IPS-15b (cell line): ENCODE measurements around the gene NDUFS6.

Experiments used
- H3K27me3 ChIP-seq: one replicate; pipeline ENCODE4 v1.6.1; 2013; ENCODE audit warnings: low read length; ENCODE audit not compliant: control insufficient read depth, insufficient read depth
- H3K36me3 ChIP-seq: one replicate; pipeline ENCODE4 v1.6.1; 2013; ENCODE audit warnings: low read length; ENCODE audit not compliant: control insufficient read depth, insufficient read depth
- H3K4me1 ChIP-seq: one replicate; pipeline ENCODE4 v1.6.1; 2013; ENCODE audit warnings: mild to moderate bottlenecking, low read length; ENCODE audit not compliant: control insufficient read depth, insufficient read depth
- H3K4me3 ChIP-seq: one replicate; pipeline ENCODE4 v1.5.1; 2013; ENCODE audit warnings: low read depth, low read length
- H3K9ac ChIP-seq: one replicate; pipeline ENCODE4 v1.6.1; 2013; ENCODE audit warnings: low read depth, mild to moderate bottlenecking, low read length
- H3K9me3 ChIP-seq: one replicate; pipeline ENCODE4 v1.6.1; 2013; ENCODE audit warnings: mild to moderate bottlenecking, low read length; ENCODE audit not compliant: control insufficient read depth, insufficient read depth

Gene NDUFS6

DNA sequence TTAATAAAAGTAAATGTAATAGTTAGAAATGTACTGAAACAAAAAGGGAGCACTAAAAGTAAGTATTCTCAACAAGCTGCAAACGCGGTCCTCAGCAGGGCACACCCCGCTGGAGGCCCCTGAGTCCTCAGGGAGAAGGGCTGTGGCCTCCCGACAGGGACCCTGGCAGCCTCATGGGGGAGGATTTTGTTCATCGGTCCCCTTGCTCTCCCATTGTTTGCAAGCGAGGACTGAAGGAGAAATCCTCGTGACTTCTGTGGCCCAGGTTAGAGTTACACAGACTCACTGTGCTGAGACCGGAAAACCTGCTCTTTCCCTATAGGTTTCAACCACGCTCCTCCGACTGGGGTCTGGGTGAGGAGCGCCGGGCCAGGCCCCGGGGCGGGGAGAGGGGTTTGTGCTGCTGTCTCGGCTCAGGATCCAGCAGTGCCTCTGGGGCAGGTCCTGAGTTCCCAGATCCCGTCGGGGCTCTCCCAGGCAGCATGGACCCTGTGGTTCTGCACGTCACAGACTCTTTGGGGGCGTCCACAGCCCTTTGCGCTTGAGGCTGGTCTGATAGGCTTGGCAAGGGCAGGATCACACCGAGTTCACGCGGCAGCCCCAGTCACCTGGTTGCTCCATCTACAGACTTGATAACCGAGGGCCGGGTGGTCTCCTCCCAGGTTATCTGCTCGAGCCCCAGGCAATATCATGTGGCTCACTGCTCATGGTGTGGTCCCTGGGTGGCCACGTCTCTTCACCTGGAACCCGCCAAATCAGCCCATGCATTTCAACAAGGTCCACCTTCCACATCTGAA lies 40.4 kb upstream of the NDUFS6 start:
- Histone ChIP-seq H3K4me1 (no peaks in the 10 kb centered on the region), H3K9me3 (no peaks in the 10 kb centered on the region), H3K36me3 (no peaks in the 10 kb centered on the region), H3K27me3 (no peaks in the 10 kb centered on the region), H3K9ac (no peak overlapping the region), H3K4me3 (no peak overlapping the region)

DNA sequence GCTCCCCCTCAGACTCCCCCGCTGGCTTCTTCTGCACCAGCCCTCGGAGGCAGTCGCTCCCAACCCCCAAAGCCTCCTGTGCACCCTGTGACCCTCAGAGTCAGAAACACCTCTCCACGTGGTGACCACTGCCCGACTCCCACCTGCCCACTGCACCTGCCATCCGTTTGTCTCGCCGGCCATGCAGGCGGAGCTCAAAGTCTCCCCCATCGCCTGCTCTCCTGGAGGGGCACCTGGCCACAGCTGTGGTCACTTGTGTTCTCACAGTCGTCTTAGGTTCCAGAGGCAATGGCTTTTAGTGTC lies 39.8 kb upstream of the NDUFS6 start:
- no peak overlapping the region for H3K9ac ChIP-seq
- no peak overlapping the region for H3K4me3 ChIP-seq
- no peaks in the 10 kb centered on the region for H3K36me3 ChIP-seq
- no peaks in the 10 kb centered on the region for H3K9me3 ChIP-seq
- no peaks in the 10 kb centered on the region for H3K27me3 ChIP-seq
- H3K4me1 ChIP-seq = no peaks in the 10 kb centered on the region

GRCh38 chr5:1762121-1762882 lies 38.9 kb upstream of the NDUFS6 start:
- no peak overlapping the region for H3K9ac ChIP-seq
- no peak overlapping the region for H3K4me3 ChIP-seq
- H3K4me1 ChIP-seq = no peaks in the 10 kb centered on the region
- H3K27me3 ChIP-seq = no peaks in the 10 kb centered on the region
- no peaks in the 10 kb centered on the region for H3K9me3 ChIP-seq
- H3K36me3 ChIP-seq = no peaks in the 10 kb centered on the region

- Histone ChIP-seq H3K4me3 (no peak overlapping the region), H3K27me3 (no peaks in the 10 kb centered on the region), H3K36me3 (no peaks in the 10 kb centered on the region), H3K9me3 (no peaks in the 10 kb centered on the region), H3K9ac (no peak overlapping the region), H3K4me1 (no peaks in the 10 kb centered on the region)
These were observed 38.2 kb upstream of the NDUFS6 start for GRCh38 chr5:1762883-1763547.

DNA sequence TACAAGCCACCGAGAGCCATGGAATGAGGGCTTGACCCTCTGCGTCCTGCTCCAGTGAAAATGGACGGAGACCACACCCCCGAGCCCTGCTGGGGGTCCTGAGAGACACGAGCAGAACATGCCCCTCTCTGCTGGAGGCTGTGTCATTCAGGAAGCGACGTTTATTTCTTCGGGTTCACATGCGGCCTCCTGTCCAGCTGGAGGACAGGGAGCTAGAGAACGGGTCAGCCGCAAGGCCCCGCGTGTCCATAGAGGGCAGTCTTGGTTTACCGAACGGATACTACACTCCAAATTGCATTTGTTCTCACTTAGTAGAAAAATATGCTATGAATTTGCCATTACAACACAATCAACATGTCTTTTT lies 37.7 kb upstream of the NDUFS6 start:
- no peaks in the 10 kb centered on the region for H3K36me3 ChIP-seq
- no peaks in the 10 kb centered on the region for H3K4me1 ChIP-seq
- H3K9me3 ChIP-seq = no peaks in the 10 kb centered on the region
- H3K4me3 ChIP-seq = no peak overlapping the region
- no peak overlapping the region for H3K9ac ChIP-seq
- no peaks in the 10 kb centered on the region for H3K27me3 ChIP-seq

- no peaks in the 10 kb centered on the region for H3K4me1 ChIP-seq
- H3K9ac ChIP-seq = no peak overlapping the region
These were observed 37.1 kb upstream of the NDUFS6 start for GRCh38 chr5:1763960-1764605.

GRCh38 chr5:1764606-1764960 lies 36.6 kb upstream of the NDUFS6 start:
- H3K4me1 ChIP-seq = no peaks in the 10 kb centered on the region
- H3K9ac ChIP-seq = no peak overlapping the region
- H3K9me3 ChIP-seq = no peaks in the 10 kb centered on the region
- H3K4me3 ChIP-seq = no peak overlapping the region
- no peaks in the 10 kb centered on the region for H3K27me3 ChIP-seq
- no peaks in the 10 kb centered on the region for H3K36me3 ChIP-seq

More at GRCh38 chr5:1763960-1764605, 37.1 kb upstream of the NDUFS6 start:
- Histone ChIP-seq H3K27me3 (no peaks in the 10 kb centered on the region), H3K4me3 (no peak overlapping the region), H3K9me3 (no peaks in the 10 kb centered on the region), H3K36me3 (no peaks in the 10 kb centered on the region)

- no peaks in the 10 kb centered on the region for H3K4me1 ChIP-seq
- no peak overlapping the region for H3K4me3 ChIP-seq
- H3K27me3 ChIP-seq = no peaks in the 10 kb centered on the region
- no peak overlapping the region for H3K9ac ChIP-seq
- no peaks in the 10 kb centered on the region for H3K9me3 ChIP-seq
- H3K36me3 ChIP-seq = no peaks in the 10 kb centered on the region
These were observed 35.9 kb upstream of the NDUFS6 start for GRCh38 chr5:1765141-1765879.

- no peaks in the 10 kb centered on the region for H3K9me3 ChIP-seq
- H3K4me1 ChIP-seq = no peaks in the 10 kb centered on the region
- H3K4me3 ChIP-seq = no peak overlapping the region
- H3K9ac ChIP-seq = no peak overlapping the region
- no peaks in the 10 kb centered on the region for H3K27me3 ChIP-seq
- no peaks in the 10 kb centered on the region for H3K36me3 ChIP-seq
These were observed 35.3 kb upstream of the NDUFS6 start for GRCh38 chr5:1765880-1766235.

DNA sequence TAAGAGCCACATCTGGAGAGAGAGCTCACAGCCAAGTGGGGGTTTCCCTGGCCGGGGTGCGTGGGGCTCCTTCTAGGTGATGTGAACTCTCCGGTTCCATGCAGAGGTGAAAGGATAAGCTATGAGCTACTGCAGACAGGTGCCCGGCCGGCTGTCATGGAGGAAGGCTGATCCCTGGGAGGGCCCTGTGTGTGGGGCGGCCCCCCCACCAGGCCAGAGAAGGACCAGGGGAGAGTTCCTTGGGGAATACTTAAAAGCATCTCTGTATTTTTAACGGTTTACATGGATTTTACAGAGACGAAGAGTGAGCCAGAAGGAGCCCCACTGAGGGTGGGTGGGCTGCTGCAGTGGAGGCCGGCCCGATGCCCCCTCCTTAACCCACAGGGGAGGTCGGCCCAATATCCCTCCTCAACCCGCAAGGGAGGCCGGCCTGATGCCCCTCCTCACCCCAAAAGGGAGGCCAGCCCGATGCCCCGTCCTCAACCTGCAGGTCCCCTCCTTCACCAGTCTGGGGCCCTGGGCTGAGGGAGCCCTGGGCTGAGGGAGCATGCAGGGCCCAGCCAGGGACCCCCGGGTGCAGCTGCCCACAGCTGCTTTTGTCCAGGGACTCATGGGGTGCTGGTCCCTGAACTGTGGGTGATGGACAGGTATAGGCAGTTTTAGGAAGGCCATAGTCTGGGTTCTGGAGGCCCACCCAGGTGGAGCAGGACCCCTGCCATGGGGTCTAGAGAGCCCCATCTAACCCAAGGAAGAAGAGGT lies 33.5 kb upstream of the NDUFS6 start:
- no peak overlapping the region for H3K4me3 ChIP-seq
- no peaks in the 10 kb centered on the region for H3K27me3 ChIP-seq
- H3K9ac ChIP-seq = no peak overlapping the region
- no peaks in the 10 kb centered on the region for H3K4me1 ChIP-seq
- no peaks in the 10 kb centered on the region for H3K36me3 ChIP-seq
- no peaks in the 10 kb centered on the region for H3K9me3 ChIP-seq
